IPS-20b (cell line): Measurements from ENCODE around the gene NINJ1.

Experiments used
- H3K27ac ChIP-seq: one replicate; pipeline ENCODE4 v1.5.1; 2013; ENCODE audit warnings: low read length
- H3K27me3 ChIP-seq: 2 replicates; pipeline ENCODE4 v1.6.1; 2013; ENCODE audit warnings: mild to moderate bottlenecking, low read length, inconsistent platforms; ENCODE audit not compliant: insufficient read depth
- H3K36me3 ChIP-seq: 2 replicates; pipeline ENCODE4 v1.6.1; 2013; ENCODE audit warnings: low read depth, mild to moderate bottlenecking, inconsistent platforms, low read length, moderate library complexity; ENCODE audit not compliant: insufficient read depth
- H3K4me1 ChIP-seq: 2 replicates; pipeline ENCODE4 v1.6.1; 2013; ENCODE audit warnings: mild to moderate bottlenecking, control low read depth, inconsistent platforms, low read length, moderate library complexity; ENCODE audit not compliant: insufficient read depth
- H3K4me3 ChIP-seq: 2 replicates; pipeline ENCODE4 v1.5.1; 2013; ENCODE audit warnings: mild to moderate bottlenecking, low read length, inconsistent platforms
- H3K9ac ChIP-seq: 2 replicates; pipeline ENCODE4 v1.6.1; 2013; ENCODE audit warnings: low read depth, mild to moderate bottlenecking, inconsistent platforms, low read length, moderate library complexity
- H3K9me3 ChIP-seq: 2 replicates; pipeline ENCODE4 v1.6.1; 2013; ENCODE audit warnings: mild to moderate bottlenecking, low read depth, low read length, inconsistent platforms; ENCODE audit not compliant: insufficient read depth

The NINJ1 gene

DNA sequence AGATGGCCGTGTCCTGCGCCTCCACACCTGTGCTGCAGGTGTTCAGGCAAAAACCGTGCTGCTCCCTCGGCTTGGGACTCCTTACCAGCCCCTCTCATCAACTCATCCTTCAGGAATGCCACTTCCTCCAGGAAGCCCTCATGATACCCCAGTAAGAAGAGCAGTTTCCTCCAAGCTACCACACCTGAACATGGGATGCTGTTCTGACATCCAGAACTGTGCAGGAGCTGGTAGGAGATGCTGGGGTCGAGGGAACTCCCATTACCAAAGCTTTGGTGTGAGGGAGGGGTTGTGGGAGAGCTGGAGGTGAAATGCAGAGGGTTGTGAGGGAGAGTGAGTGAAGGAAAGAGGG is 19.1 kb downstream of the NINJ1 start:
- no peaks in the 10 kb centered on the region for H3K27me3 ChIP-seq
- H3K9ac ChIP-seq, result no peak overlapping the region
- H3K4me3 ChIP-seq, result no peak overlapping the region

DNA sequence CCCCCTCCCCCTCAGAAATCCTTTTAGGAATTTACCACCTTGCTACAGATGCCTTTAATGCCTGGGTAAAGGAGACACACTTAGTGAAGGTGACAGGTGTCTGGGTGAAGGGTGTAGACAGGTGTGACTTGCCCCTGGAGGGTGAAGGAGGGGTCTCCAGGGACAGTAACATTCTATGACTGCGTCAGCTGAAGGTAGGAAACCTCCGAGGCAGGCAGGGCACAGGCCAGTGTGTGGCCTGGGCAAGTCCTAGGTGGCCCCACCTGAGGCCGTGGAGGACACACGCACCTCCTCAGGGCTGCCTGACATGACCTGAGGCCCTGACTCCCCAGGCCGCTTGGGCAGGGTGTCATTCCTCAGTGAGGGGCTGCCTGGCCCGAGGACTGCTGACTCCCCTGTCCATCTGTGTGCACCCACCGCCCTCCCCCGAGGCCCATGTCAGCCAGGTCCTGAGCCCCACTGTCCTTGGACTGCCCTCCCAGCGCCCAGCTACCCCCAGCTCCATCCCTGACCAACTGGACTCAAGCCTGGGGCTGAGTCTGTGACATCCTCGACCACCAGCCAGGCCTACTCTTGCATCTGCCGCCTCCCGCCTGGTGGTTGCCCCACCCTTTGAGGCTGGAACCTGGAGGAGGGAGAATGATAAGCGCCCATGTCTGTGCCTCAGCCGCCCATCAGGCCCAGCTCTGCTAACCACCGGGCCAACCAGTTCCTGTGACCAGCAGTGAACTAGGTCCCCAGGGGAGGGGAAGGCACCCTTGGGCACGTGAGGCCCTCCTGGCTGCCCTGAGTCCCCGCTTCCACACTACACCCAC is 19.7 kb downstream of the NINJ1 start:
- no peak overlapping the region for H3K4me3 ChIP-seq
- H3K4me1 ChIP-seq, result peaks cover 10% of the 10 kb centered on the region; the same call in 1 of the 2 replicates
- H3K27ac ChIP-seq, result no peak overlapping the region
- no peak overlapping the region for H3K9ac ChIP-seq
- H3K36me3 ChIP-seq, result no peaks in the 10 kb centered on the region
- H3K9me3 ChIP-seq, result no peaks in the 10 kb centered on the region
- no peaks in the 10 kb centered on the region for H3K27me3 ChIP-seq

More for the DNA sequence above, 19.1 kb downstream of the NINJ1 start:
- Histone ChIP-seq H3K27ac (no peak overlapping the region), H3K9me3 (no peaks in the 10 kb centered on the region), H3K36me3 (no peaks in the 10 kb centered on the region), H3K4me1 (peaks cover 10% of the 10 kb centered on the region; the same call in 1 of the 2 replicates)

DNA sequence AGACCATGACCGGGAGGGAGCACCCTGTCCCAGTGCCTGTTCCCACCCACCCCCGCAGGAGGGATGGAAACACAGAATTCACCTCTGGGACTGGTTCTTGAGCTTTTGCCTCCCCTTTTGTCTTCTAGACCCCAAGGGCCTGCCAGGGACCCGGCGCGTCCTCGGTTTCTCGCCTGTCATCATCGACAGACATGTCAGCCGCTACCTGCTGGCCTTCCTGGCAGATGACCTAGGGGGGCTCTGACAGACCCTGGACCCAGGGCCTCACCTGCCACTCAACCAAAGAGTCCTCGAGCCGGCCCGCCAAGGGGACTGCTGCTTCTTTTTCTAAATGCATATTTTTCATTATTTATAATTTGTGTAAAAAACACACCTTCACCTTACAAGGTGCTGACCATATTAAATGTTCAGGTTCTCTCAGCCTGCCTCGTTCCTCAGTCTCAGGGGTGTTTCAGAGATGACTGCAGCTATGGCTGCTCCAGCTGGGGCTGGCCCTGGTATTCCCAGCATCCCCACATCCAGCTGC is 21.1 kb downstream of the NINJ1 start:
- Histone ChIP-seq H3K27me3 (no peaks in the 10 kb centered on the region), H3K9ac (no peak overlapping the region), H3K27ac (no peak overlapping the region), H3K4me3 (no peak overlapping the region), H3K4me1 (peaks cover 10% of the 10 kb centered on the region; the same call in 1 of the 2 replicates), H3K9me3 (no peaks in the 10 kb centered on the region), H3K36me3 (no peaks in the 10 kb centered on the region)

DNA sequence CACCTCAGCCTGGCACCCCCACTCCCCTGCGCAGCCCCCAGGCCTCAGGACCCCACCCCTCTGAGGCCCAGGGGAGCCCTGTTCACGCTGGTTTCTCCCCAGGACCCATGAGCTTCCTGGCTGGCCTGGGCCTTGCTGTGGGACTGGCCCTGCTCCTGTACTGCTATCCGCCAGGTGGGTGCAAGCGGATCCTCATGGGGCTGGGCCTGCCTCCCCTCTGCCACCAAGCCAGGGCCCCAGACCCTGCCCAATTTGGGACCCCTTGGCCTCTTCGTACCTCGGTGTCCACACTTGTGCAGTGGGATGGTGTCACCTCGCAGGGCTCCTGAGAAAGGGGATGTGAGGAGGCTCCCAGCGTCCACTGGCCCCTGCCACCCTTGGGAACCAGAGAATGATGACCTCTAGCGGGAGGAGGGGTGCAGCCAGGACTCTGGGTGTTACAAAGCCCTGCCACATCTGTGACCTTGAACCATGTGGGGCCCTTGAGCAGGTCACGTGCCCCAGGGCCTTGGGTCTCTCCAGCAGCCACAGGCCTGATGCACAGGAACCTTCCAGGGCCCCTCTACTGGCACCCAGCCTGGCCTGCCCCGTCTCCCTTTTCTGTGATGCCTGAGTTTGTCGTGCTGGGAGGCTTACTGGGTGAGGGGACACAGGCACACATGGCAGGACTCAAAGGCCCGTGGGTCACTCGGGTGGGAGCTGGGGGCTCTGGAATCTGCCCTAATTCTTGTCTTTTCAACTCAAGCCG is 21.8 kb downstream of the NINJ1 start:
- no peaks in the 10 kb centered on the region for H3K9me3 ChIP-seq
- H3K27ac ChIP-seq, result no peak overlapping the region
- H3K4me1 ChIP-seq, result peaks cover 10% of the 10 kb centered on the region; the same call in 1 of the 2 replicates
- H3K36me3 ChIP-seq, result no peaks in the 10 kb centered on the region
- no peaks in the 10 kb centered on the region for H3K27me3 ChIP-seq
- no peak overlapping the region for H3K4me3 ChIP-seq
- no peak overlapping the region for H3K9ac ChIP-seq

DNA sequence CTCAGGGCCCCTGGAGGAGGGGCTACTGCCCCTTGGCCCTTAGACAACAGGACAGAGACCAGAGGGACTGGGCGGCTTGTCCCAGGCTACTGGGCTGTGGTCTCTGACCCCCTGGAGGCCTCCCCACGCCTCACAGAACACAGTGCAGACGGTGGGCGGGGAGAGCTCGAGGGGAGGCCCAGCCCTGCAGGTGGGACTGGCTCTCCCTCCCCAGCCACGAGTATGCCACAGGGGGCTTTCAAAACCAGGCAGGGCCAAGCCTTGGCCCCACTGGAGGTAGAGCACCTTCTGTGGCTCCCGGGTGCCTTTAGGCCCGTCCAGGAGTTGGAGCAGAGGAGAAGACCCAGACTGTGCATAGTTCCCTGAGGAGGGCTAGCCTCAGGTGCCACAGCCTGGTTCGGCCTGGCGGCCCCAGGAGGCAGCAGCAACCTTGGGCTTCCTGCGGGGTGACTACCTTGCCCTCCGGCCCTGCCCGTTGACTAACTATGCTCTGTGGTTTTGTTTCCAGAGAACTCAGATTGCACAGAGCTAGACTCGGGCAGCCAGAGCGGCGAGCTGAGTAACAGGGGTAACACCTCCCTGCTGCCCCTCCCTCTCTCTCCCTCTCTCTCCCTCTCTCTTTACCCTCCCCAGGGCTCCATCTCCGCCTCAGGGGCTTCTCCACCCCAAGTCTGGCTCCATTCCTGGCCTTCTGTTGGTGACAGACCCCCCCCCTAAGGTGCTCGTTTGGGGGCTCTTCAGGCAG is 22.5 kb downstream of the NINJ1 start:
- H3K36me3 ChIP-seq, result no peaks in the 10 kb centered on the region
- H3K27me3 ChIP-seq, result no peaks in the 10 kb centered on the region
- H3K27ac ChIP-seq, result no peak overlapping the region
- H3K4me3 ChIP-seq, result no peak overlapping the region
- no peaks in the 10 kb centered on the region for H3K9me3 ChIP-seq
- no peak overlapping the region for H3K9ac ChIP-seq
- peaks cover 6% of the 10 kb centered on the region; the same call in 1 of the 2 replicates for H3K4me1 ChIP-seq

DNA sequence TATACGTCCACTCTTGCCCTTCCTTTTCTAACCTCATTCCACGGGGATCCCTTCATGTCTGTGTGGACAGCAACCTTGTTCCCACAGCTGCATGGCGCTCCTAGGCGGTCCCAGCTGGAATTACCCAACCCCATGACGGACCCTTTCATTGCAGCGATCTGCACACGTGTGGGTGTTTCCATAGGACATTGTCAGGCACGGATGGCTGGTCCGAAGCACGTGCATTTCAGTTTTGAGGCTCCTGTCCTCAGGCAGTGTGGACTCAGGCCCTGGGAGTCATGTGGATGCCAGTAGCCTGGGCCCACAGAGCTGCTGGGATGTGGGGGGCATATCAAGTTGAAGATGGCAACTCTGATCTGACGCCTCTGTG is 23.1 kb downstream of the NINJ1 start:
- H3K9ac ChIP-seq, result no peak overlapping the region

DNA sequence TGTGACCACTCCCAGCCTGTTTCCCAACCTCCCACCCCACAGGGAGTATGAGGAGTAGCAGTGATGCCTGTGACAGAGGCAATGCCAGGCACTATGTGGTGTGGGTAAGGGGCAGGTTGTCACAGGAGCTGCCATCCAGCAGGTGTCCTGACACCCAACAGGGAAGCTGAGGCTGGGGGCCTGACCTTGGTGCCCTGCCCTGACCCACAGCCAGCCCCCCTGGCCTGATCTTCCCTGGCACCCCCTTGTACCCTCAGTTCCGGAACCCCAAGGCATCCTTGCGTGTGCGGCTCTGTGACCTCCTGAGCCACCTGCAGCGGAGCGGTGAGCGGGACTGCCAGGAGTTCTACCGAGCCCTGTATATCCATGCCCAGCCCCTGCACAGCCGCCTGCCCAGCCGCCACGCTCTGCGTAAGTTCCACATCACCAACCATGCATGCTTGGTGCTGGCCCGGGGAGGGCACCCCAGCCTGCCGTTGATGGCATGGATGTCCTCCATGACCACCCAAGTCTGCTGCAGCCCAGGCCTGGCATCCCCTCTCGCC is 23.7 kb downstream of the NINJ1 start:
- Histone ChIP-seq H3K9ac (no peak overlapping the region), H3K36me3 (no peaks in the 10 kb centered on the region), H3K4me1 (no peaks in the 10 kb centered on the region), H3K27ac (no peak overlapping the region), H3K4me3 (no peak overlapping the region), H3K27me3 (no peaks in the 10 kb centered on the region), H3K9me3 (no peaks in the 10 kb centered on the region)

More for the DNA sequence above, 23.1 kb downstream of the NINJ1 start:
- H3K4me3 ChIP-seq, result no peak overlapping the region
- no peaks in the 10 kb centered on the region for H3K9me3 ChIP-seq
- H3K27me3 ChIP-seq, result no peaks in the 10 kb centered on the region
- peaks cover under 1% of the 10 kb centered on the region; the same call in 1 of the 2 replicates for H3K4me1 ChIP-seq
- no peaks in the 10 kb centered on the region for H3K36me3 ChIP-seq
- H3K27ac ChIP-seq, result no peak overlapping the region

DNA sequence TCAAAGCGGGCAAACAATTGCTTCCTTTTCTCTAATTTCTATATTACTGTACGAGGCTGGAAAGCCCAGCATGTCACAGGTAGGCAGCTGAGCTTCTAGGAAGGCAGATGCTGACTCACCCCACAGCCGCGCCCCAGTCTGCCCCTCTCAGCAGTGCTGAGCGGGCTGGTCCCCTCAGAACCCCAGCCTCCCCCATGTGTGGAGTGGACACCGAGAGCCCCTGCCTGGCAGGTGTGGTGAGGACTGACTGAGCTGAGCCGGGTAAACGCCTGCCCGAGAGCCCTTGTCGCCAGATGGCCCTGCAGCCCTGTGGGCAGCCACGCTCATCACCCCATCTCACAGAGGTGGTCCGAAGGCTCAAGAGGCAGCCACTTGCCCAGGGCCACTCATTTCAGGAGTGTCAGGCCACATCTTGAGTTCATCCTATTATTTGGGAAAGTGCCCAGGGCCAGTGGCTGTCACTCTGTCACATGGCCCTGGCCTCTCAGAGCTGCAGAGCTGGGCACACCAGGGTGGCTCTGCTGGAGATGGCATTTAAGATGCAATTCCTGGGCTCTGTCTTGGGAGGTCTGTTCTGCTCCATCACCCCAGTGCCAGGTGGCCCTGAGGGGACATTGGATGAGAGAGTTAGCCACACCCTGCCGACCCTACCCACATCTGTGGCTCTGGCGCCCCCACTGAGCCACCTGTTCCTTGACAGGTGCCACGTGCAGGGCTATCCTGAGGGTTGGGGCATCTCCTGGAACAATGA is 25.6 kb downstream of the NINJ1 start:
- Histone ChIP-seq H3K4me3 (no peak overlapping the region), H3K9me3 (no peaks in the 10 kb centered on the region), H3K4me1 (no peaks in the 10 kb centered on the region), H3K9ac (no peak overlapping the region), H3K27ac (no peak overlapping the region), H3K27me3 (no peaks in the 10 kb centered on the region), H3K36me3 (no peaks in the 10 kb centered on the region)

DNA sequence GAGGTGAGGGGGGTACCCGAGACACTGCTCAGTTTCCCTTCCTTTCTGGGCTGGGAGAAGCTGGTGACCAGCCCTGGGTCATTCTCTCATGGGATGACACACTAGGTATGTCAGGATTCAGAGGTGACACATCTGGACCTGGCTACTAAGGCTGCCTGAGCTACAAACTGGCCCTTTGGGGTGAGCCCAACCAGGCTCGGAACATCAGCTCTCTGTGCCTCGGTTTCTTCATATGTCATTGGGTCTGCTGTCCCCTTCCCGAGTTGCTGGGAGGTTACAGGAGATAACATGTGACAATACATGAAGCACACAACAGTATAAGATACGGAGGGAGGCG is 26.3 kb downstream of the NINJ1 start:
- no peaks in the 10 kb centered on the region for H3K27me3 ChIP-seq
- no peak overlapping the region for H3K4me3 ChIP-seq
- no peak overlapping the region for H3K27ac ChIP-seq
- H3K36me3 ChIP-seq, result no peaks in the 10 kb centered on the region
- H3K9ac ChIP-seq, result no peak overlapping the region
- H3K9me3 ChIP-seq, result no peaks in the 10 kb centered on the region
- no peaks in the 10 kb centered on the region for H3K4me1 ChIP-seq

DNA sequence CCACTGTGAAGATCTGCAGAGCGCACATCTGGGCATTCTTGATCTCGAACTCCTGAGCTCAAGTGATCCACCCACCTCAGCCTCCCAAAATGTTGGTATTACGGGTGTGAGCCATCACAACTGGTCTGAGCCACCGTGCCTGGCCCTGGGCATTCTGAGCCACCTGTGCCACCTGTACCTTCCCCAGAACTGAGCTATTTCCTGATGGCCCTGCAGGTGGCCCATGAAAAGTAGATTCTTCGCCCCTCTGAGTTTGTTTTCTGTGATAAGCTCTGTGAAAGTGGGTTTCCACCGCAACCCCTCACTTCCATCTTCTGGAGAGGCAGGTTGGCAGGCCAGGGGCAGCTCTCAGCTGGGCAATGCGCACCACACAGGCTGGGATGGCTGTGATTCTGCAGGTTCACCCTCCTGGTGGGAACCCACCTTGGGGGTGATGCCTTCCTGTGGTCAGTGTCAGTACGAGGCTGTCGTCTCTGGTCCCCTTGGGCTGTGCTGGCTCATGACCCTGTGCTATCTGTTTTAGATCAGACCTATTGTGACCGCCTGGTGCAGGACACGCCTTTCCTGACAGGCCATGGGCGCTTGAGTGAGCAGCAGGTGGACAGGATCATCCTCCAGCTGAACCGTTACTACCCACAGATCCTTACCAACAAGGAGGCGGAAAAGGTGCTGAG is 26.8 kb downstream of the NINJ1 start:
- Histone ChIP-seq H3K27me3 (no peaks in the 10 kb centered on the region), H3K9ac (no peak overlapping the region), H3K36me3 (no peaks in the 10 kb centered on the region), H3K4me3 (no peak overlapping the region), H3K9me3 (no peaks in the 10 kb centered on the region), H3K4me1 (no peaks in the 10 kb centered on the region), H3K27ac (no peak overlapping the region)
